Vagina (tissue), 2 donors: Measurements from ENCODE around the gene CCL11. TPM values are rescaled to one million over a fixed set of nuclear protein-coding genes. Genes with fewer than 3 reads are reported as not detected.

Experiments used
- DNase-seq, 2 donors: peaks; one replicate each; pipeline ENCODE4 v3.0.0-alpha.2; 2017; ENCODE audit errors: extremely low spot score in 2 of 2
- H3K27ac ChIP-seq: fragments of 200-600 bp; sonication (generic); one replicate; pipeline ENCODE4 v1.5.1; 2019
- H3K27me3 ChIP-seq: fragments of 200-600 bp; sonication (generic); one replicate; pipeline ENCODE4 v1.5.1; 2019
- H3K36me3 ChIP-seq, 2 donors: fragments of 200-600 bp; sonication (generic); one replicate each; pipeline ENCODE4 v1.5.1; 2017 to 2019
- H3K4me1 ChIP-seq: fragments of 200-600 bp; sonication (generic); one replicate; pipeline ENCODE4 v1.5.1; 2019
- H3K4me3 ChIP-seq, 2 donors: fragments of 200-600 bp; sonication (generic); 1 replicate in 1 of 2; 2 replicates in 1 of 2; pipeline ENCODE4 v1.5.1; 2016 to 2019
- H3K9me3 ChIP-seq: fragments of 200-600 bp; sonication (generic); one replicate; pipeline ENCODE4 v1.5.1; 2019
- CTCF ChIP-seq, 3 experiments: fragments of 450-650 bp in 2 of 3; fragments of 200-600 bp in 1 of 3; sonication (generic) in 1 of 3; IDR thresholded peaks; one replicate each; pipeline ENCODE4 v1.5.1; 2017 to 2019; ENCODE audit warnings: antibody characterized with exemption in 3 of 3, mild to moderate bottlenecking in 2 of 3, moderate library complexity in 2 of 3
- POLR2A ChIP-seq, 2 donors: fragments of 450-650 bp; IDR thresholded peaks; one replicate each; pipeline ENCODE4 v1.6.1; 2017; ENCODE audit warnings: antibody characterized with exemption in 2 of 2, mild to moderate bottlenecking in 2 of 2, moderate library complexity in 2 of 2
- POLR2AphosphoS5 ChIP-seq, 2 donors: sonication (generic); formaldehyde crosslinking; IDR thresholded peaks; one replicate each; pipeline ENCODE4 v1.9.0; 2017; ENCODE audit warnings: antibody characterized with exemption in 2 of 2, mild to moderate bottlenecking in 2 of 2, low read depth in 1 of 2; ENCODE audit not compliant: insufficient read depth in 1 of 2
- intact Hi-C: fragments of 100-400 bp; cut with DNase I; formaldehyde crosslinking; loops from one replicate; pipeline ENCODE4 v1.15.1; 2023
- total RNA-seq: library from RNA; depleted of rRNA; stranded (reverse); fragments of >200 nt; gene quantifications from one replicate; pipeline ENCODE4 v1.2.3, GENCODE V29; 2016

The CCL11 gene
- total RNA-seq, 1 donor from 2014 or later = 1.2 TPM

- peak in 1 of 2 donors; percentile 28 for DNase-seq
- Histone ChIP-seq H3K4me3 (no peak overlapping the region), H3K4me1 (peaks cover 52% of the 10 kb centered on the region), H3K9me3 (no peaks in the 10 kb centered on the region), H3K36me3 (no peaks in the 10 kb centered on the region), H3K27ac (peak overlapping the region; percentile 3), H3K27me3 (no peaks in the 10 kb centered on the region)
- intact Hi-C loops = no loop called here
- no peak for TF ChIP-seq POLR2AphosphoS5 (IDR thresholded peaks at IDR 0.05; ENCODE audit: insufficient read depth in 1 of 2, low read depth in 1 of 2)
- no peak for TF ChIP-seq CTCF (IDR thresholded peaks at IDR 0.05)
- no peak for TF ChIP-seq POLR2A (IDR thresholded peaks at IDR 0.05)
These were observed 37.0 kb upstream of the CCL11 start for GRCh38 chr17:34248511-34249024.

- H3K4me1 ChIP-seq = peaks cover 57% of the 10 kb centered on the region
These were observed 36.5 kb upstream of the CCL11 start for GRCh38 chr17:34249061-34249460.

GRCh38 chr17:34249478-34249877 lies 36.1 kb upstream of the CCL11 start:
- H3K9me3 ChIP-seq = no peaks in the 10 kb centered on the region
- no peak for TF ChIP-seq POLR2A (IDR thresholded peaks at IDR 0.05)
- TF ChIP-seq POLR2AphosphoS5 (IDR thresholded peaks at IDR 0.05; ENCODE audit: insufficient read depth in 1 of 2, low read depth in 1 of 2) = no peak
- no peak for TF ChIP-seq CTCF (IDR thresholded peaks at IDR 0.05)

More at GRCh38 chr17:34249061-34249460, 36.5 kb upstream of the CCL11 start:
- TF ChIP-seq POLR2AphosphoS5 (IDR thresholded peaks at IDR 0.05; ENCODE audit: insufficient read depth in 1 of 2, low read depth in 1 of 2) = no peak
- TF ChIP-seq POLR2A (IDR thresholded peaks at IDR 0.05) = no peak
- no peak for TF ChIP-seq CTCF (IDR thresholded peaks at IDR 0.05)
- peak in 1 of 2 donors; percentile 67 for DNase-seq
- Histone ChIP-seq H3K27me3 (no peaks in the 10 kb centered on the region), H3K36me3 (no peaks in the 10 kb centered on the region), H3K27ac (peak overlapping the region; percentile 3), H3K4me3 (no peak overlapping the region), H3K9me3 (no peaks in the 10 kb centered on the region)
- intact Hi-C loops = no loop called here

GRCh38 chr17:34251186-34251585 lies 34.4 kb upstream of the CCL11 start:
- DNase-seq = no peak
- H3K4me1 ChIP-seq = peaks cover 79% of the 10 kb centered on the region
- no peak overlapping the region for H3K4me3 ChIP-seq
- no peaks in the 10 kb centered on the region for H3K9me3 ChIP-seq
- intact Hi-C loops = no loop called here
- no peak for TF ChIP-seq POLR2A (IDR thresholded peaks at IDR 0.05)
- TF ChIP-seq POLR2AphosphoS5 (IDR thresholded peaks at IDR 0.05; ENCODE audit: insufficient read depth in 1 of 2, low read depth in 1 of 2) = no peak
- TF ChIP-seq CTCF (IDR thresholded peaks at IDR 0.05) = no peak
- H3K27ac ChIP-seq = no peak overlapping the region
- H3K27me3 ChIP-seq = no peaks in the 10 kb centered on the region
- H3K36me3 ChIP-seq = no peaks in the 10 kb centered on the region

More at GRCh38 chr17:34249478-34249877, 36.1 kb upstream of the CCL11 start:
- H3K36me3 ChIP-seq = no peaks in the 10 kb centered on the region
- no peaks in the 10 kb centered on the region for H3K27me3 ChIP-seq
- H3K4me3 ChIP-seq = no peak overlapping the region
- peaks cover 62% of the 10 kb centered on the region for H3K4me1 ChIP-seq
- no peak overlapping the region for H3K27ac ChIP-seq
- peak in 1 of 2 donors; percentile 43 for DNase-seq
- intact Hi-C loops = no loop called here

- H3K4me3 ChIP-seq = no peak overlapping the region
- intact Hi-C loops = no loop called here
- H3K4me1 ChIP-seq = peaks cover 84% of the 10 kb centered on the region
- peak in 1 of 2 donors; percentile 91 for DNase-seq
- peak overlapping the region; percentile 84 for H3K27ac ChIP-seq
- no peak for TF ChIP-seq POLR2A (IDR thresholded peaks at IDR 0.05)
- TF ChIP-seq POLR2AphosphoS5 (IDR thresholded peaks at IDR 0.05; ENCODE audit: insufficient read depth in 1 of 2, low read depth in 1 of 2) = no peak
- TF ChIP-seq CTCF (IDR thresholded peaks at IDR 0.05) = no peak
- H3K27me3 ChIP-seq = no peaks in the 10 kb centered on the region
- H3K36me3 ChIP-seq = no peaks in the 10 kb centered on the region
- H3K9me3 ChIP-seq = no peaks in the 10 kb centered on the region
These were observed 33.5 kb upstream of the CCL11 start for GRCh38 chr17:34252095-34252443.
